ENCODE measurements around the gene HAGH. TPM values are rescaled to one million over a fixed set of nuclear protein-coding genes. Genes with fewer than 3 reads are reported as not detected.

HAGH gene
- total RNA-seq, 1 donor from 2014 or later: 69.1 TPM

DNA sequence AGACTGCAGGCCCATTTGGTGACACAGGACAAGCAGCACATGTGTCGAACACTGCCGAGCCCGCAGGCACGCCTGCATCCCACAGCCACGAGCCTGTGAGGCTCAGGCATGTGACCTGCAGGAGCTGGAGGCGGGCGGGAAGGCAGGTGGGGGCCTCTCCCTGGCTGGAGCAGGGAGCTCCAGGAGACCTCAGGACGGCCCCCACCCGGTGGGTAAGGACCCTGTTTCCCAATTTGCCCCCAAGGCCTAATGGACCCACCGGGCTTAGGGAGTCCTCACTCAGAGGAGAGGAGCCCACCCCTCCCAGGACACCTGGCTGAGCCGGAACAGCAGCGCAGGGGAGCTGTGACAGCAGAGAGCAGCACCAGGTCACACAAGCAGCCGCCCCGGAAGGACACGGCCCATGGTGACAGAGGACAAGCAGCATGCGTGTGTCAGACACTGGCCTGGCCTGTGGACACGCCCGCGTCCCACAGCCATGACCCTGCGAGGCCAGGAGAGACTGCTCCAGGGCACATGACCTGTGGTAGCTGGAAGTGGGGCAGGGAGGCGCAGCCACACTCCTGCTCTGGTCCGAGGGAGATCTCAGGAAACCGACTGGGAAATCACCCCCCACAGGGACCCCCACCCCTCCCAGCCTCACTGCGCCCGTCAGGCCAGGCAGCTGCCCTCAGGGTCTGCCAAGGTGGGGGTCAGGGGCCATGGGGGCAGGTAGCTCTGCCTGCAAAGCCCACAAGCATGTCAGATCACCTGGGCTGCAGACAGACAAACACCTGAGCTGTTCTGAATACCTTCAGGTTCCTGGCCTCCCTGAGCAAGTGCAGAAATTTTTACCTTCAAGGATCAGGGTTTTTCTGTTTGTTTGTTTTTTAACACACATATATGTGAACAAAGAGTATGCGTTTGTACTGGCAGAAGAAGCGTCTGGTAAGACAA, 46.6 kb downstream of the HAGH start:
- Histone ChIP-seq H3K36me3 (peaks cover 55% of the 10 kb centered on the region), H3K9me3 (no peaks in the 10 kb centered on the region), H3K4me1 (peaks cover 38% of the 10 kb centered on the region), H3K4me3 (no peak overlapping the region), H3K27me3 (ENCODE audit: low read depth) (no peaks in the 10 kb centered on the region), H3K27ac (no peak overlapping the region)
- TF ChIP-seq, protein P1, sequence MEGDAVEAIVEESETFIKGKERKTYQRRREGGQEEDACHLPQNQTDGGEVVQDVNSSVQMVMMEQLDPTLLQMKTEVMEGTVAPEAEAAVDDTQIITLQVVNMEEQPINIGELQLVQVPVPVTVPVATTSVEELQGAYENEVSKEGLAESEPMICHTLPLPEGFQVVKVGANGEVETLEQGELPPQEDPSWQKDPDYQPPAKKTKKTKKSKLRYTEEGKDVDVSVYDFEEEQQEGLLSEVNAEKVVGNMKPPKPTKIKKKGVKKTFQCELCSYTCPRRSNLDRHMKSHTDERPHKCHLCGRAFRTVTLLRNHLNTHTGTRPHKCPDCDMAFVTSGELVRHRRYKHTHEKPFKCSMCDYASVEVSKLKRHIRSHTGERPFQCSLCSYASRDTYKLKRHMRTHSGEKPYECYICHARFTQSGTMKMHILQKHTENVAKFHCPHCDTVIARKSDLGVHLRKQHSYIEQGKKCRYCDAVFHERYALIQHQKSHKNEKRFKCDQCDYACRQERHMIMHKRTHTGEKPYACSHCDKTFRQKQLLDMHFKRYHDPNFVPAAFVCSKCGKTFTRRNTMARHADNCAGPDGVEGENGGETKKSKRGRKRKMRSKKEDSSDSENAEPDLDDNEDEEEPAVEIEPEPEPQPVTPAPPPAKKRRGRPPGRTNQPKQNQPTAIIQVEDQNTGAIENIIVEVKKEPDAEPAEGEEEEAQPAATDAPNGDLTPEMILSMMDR (IDR thresholded peaks at IDR 0.05): no peak
- intact Hi-C loops (cut with DNase I): no loop called here
- DNase-seq: no peak
- no peak for ATAC-seq

GRCh38 chr16:1779234-1779701, 47.4 kb downstream of the HAGH start:
- no peak for ATAC-seq
- H3K27ac ChIP-seq: no peak overlapping the region
- no peak overlapping the region for H3K4me3 ChIP-seq
- DNase-seq: no peak
- TF ChIP-seq, protein P1 (IDR thresholded peaks at IDR 0.05): no peak
- peaks cover 38% of the 10 kb centered on the region for H3K4me1 ChIP-seq
- H3K36me3 ChIP-seq: peaks cover 55% of the 10 kb centered on the region
- intact Hi-C loops (cut with DNase I): no loop called here
- no peaks in the 10 kb centered on the region for H3K27me3 ChIP-seq (ENCODE audit: low read depth)
- no peaks in the 10 kb centered on the region for H3K9me3 ChIP-seq

GRCh38 chr16:1778200-1779179, 48.1 kb downstream of the HAGH start:
- intact Hi-C loops (cut with DNase I): no loop called here
- H3K4me3 ChIP-seq: no peak overlapping the region
- H3K27me3 ChIP-seq (ENCODE audit: low read depth): no peaks in the 10 kb centered on the region
- no peak for DNase-seq
- H3K4me1 ChIP-seq: peaks cover 38% of the 10 kb centered on the region
- ATAC-seq: no peak
- no peaks in the 10 kb centered on the region for H3K9me3 ChIP-seq
- H3K36me3 ChIP-seq: peaks cover 55% of the 10 kb centered on the region
- TF ChIP-seq, protein P1 (IDR thresholded peaks at IDR 0.05): no peak
- no peak overlapping the region for H3K27ac ChIP-seq

- peaks cover 55% of the 10 kb centered on the region for H3K36me3 ChIP-seq
- intact Hi-C loops (cut with DNase I): no loop called here
- ATAC-seq: no peak
Measured at GRCh38 chr16:1777375-1778199, 49.0 kb downstream of the HAGH start.

More at GRCh38 chr16:1777375-1778199, 49.0 kb downstream of the HAGH start:
- Histone ChIP-seq H3K4me3 (no peak overlapping the region), H3K27me3 (ENCODE audit: low read depth) (no peaks in the 10 kb centered on the region), H3K4me1 (peaks cover 36% of the 10 kb centered on the region), H3K9me3 (no peaks in the 10 kb centered on the region), H3K27ac (no peak overlapping the region)
- DNase-seq: no peak
- TF ChIP-seq, protein P1 (IDR thresholded peaks at IDR 0.05): no peak
